Kidney (tissue), 14 donors: ENCODE results near the gene SORCS2. TPM values are rescaled to one million over a fixed set of nuclear protein-coding genes. Genes with fewer than 3 reads are reported as not detected.

Experiments
- DNase-seq, 5 donors: peaks; one replicate each; pipeline ENCODE4 v3.0.0-alpha.2; 2013 to 2020
- FAIRE-seq: peaks from 2 replicates; lab custom pipeline; 2012; peaks lifted over from hg19 to GRCh38; lab: Jason Lieb, UNC
- H3K27ac ChIP-seq, 2 donors: one replicate each; pipeline ENCODE4 v1.7.0; 2013; ENCODE audit warnings: low read depth in 2 of 2, low read length in 2 of 2, inconsistent platforms in 1 of 2
- H3K27me3 ChIP-seq: one replicate; pipeline ENCODE4 v1.7.1; 2013; ENCODE audit warnings: low read length, inconsistent platforms; ENCODE audit not compliant: control insufficient read depth, insufficient read depth
- H3K36me3 ChIP-seq, 3 donors: one replicate each; pipeline versions ENCODE4 v1.7.0 to v1.7.1; 2013; ENCODE audit warnings: low read length in 3 of 3, control low read depth in 1 of 3, inconsistent platforms in 1 of 3; ENCODE audit not compliant: insufficient read depth in 3 of 3, control insufficient read depth in 2 of 3
- H3K4me1 ChIP-seq, 3 donors: one replicate each; pipeline versions ENCODE4 v1.7.0 to v1.7.1; 2013; ENCODE audit warnings: low read length in 3 of 3, inconsistent platforms in 1 of 3, low read depth in 1 of 3; ENCODE audit not compliant: control insufficient read depth in 2 of 3, insufficient read depth in 2 of 3
- H3K4me3 ChIP-seq, 3 donors: one replicate each; pipeline versions ENCODE4 v1.7.0 to v1.8.1; 2013; ENCODE audit warnings: low read length in 3 of 3, control low read depth in 1 of 3, inconsistent platforms in 1 of 3
- H3K9ac ChIP-seq, 3 donors: one replicate each; pipeline versions ENCODE4 v1.7.0 to v1.7.1; 2013; ENCODE audit warnings: low read length in 3 of 3, control low read depth in 1 of 3, inconsistent platforms in 1 of 3
- H3K9me3 ChIP-seq, 3 donors: one replicate each; pipeline versions ENCODE4 v1.7.0 to v1.7.1; 2013; ENCODE audit warnings: low read length in 3 of 3, control low read depth in 1 of 3, inconsistent platforms in 1 of 3; ENCODE audit not compliant: control insufficient read depth in 2 of 3, insufficient read depth in 1 of 3
- CTCF ChIP-seq: IDR thresholded peaks from 3 replicates; pipeline ENCODE4 v1.5.1; 2012; ENCODE audit warnings: mild to moderate bottlenecking, moderate library complexity, borderline replicate concordance; ENCODE audit not compliant: insufficient read depth; ENCODE audit errors: extremely low read depth
- intact Hi-C: fragments of 100-400 bp; cut with DNase I; formaldehyde crosslinking; loops from one replicate; pipeline ENCODE4 v1.11.1; 2022
- polyA plus RNA-seq: library from polyadenylated mRNA; stranded (reverse); fragments of 350-450 nt; fragmentation: Illumina TruSeq; extraction: RNeasy Lipid Tissue Mini Kit (QIAGEN cat#74804); gene quantifications from one replicate; pipeline ENCODE4 v1.2.3, GENCODE V29; 2014; ENCODE audit warnings: low read depth, low replicate concordance; ENCODE audit not compliant: insufficient read depth
- total RNA-seq: library from RNA; stranded (reverse); fragmentation: NEBNext Ultra II Directional; extraction: Animal tissue kit (Norgen Biotek cat#: 25700); gene quantifications from one replicate; pipeline ENCODE4 v1.2.1, GENCODE V29; 2021
- donor health status: control.
- donor health status: control.
- donor health status: control.
- donor health status: control.
- donor health status: control.
- donor health status: DM: yes; HTN: yes; CAD: no.
- donor health status: Normal renal cell carcinoma (clear cell type).

The SORCS2 gene
- total and polyA plus RNA-seq, 2 donors from 2014 or later, result 6.1 to 9.1 TPM

- no peak for DNase-seq
- H3K27ac ChIP-seq, result no peak overlapping the region
- H3K9me3 ChIP-seq, result no peaks in the 10 kb centered on the region
- H3K9ac ChIP-seq, result no peak overlapping the region
- no peak for FAIRE-seq
- no peak for TF ChIP-seq CTCF
- intact Hi-C loops, result no loop called here
- peaks cover 0 to 2% (median 0%) of the 10 kb centered on the region in 3 donors for H3K36me3 ChIP-seq
- H3K4me3 ChIP-seq, result no peak overlapping the region
- H3K27me3 ChIP-seq, result no peaks in the 10 kb centered on the region
- peaks cover 0 to 5% (median 0%) of the 10 kb centered on the region in 3 donors for H3K4me1 ChIP-seq
Measured at GRCh38 chr4:7766086-7766485, 573.7 kb downstream of the SORCS2 start.

GRCh38 chr4:7766661-7767345, 574.5 kb downstream of the SORCS2 start:
- intact Hi-C loops, result no loop called here
- TF ChIP-seq CTCF, result no peak
- Histone ChIP-seq H3K4me1 (peaks cover 0 to 5% (median 0%) of the 10 kb centered on the region in 3 donors), H3K27ac (no peak overlapping the region), H3K27me3 (no peaks in the 10 kb centered on the region), H3K9ac (no peak overlapping the region), H3K36me3 (peaks cover 0 to 2% (median 0%) of the 10 kb centered on the region in 3 donors), H3K4me3 (no peak overlapping the region), H3K9me3 (no peaks in the 10 kb centered on the region)
- FAIRE-seq (no peak), DNase-seq (no peak)

- no peak for FAIRE-seq
- intact Hi-C loops, result no loop called here
- no peak overlapping the region for H3K9ac ChIP-seq
- H3K9me3 ChIP-seq, result no peaks in the 10 kb centered on the region
- no peak for TF ChIP-seq CTCF
- H3K4me1 ChIP-seq, result peaks cover 0 to 5% (median 0%) of the 10 kb centered on the region in 3 donors
- H3K27ac ChIP-seq, result no peak overlapping the region
- no peaks in the 10 kb centered on the region for H3K27me3 ChIP-seq
- peaks cover 0 to 6% (median 0%) of the 10 kb centered on the region in 3 donors for H3K36me3 ChIP-seq
- DNase-seq, result no peak
- H3K4me3 ChIP-seq, result no peak overlapping the region
Measured at GRCh38 chr4:7767526-7767925, 575.2 kb downstream of the SORCS2 start.

GRCh38 chr4:7767966-7768365, 575.6 kb downstream of the SORCS2 start:
- DNase-seq (no peak), FAIRE-seq (no peak)
- peaks cover 0 to 6% (median 0%) of the 10 kb centered on the region in 3 donors for H3K4me1 ChIP-seq
- H3K4me3 ChIP-seq, result no peak overlapping the region
- H3K9ac ChIP-seq, result no peak overlapping the region
- no peaks in the 10 kb centered on the region for H3K9me3 ChIP-seq
- no peak for TF ChIP-seq CTCF
- no peaks in the 10 kb centered on the region for H3K27me3 ChIP-seq
- no peak overlapping the region for H3K27ac ChIP-seq
- intact Hi-C loops, result no loop called here
- H3K36me3 ChIP-seq, result peaks cover 0 to 6% (median 0%) of the 10 kb centered on the region in 3 donors
